ENCODE data around the gene ODAD3. TPM values are rescaled to one million over a fixed set of nuclear protein-coding genes. Genes with fewer than 3 reads are reported as not detected.

The ODAD3 gene
- total RNA-seq, 1 donor: 0.45 TPM

- no peak overlapping the region for H3K4me3 ChIP-seq (ENCODE audit: low read depth, low read length)
- no peak for DNase-seq (ENCODE audit: low read depth)
- no peak for TF ChIP-seq CTCF (IDR thresholded peaks at IDR 0.05; ENCODE audit: insufficient read depth, low read length)
Measured at GRCh38 chr19:11397089-11397610, 37.8 kb downstream of the ODAD3 start.

- no peak overlapping the region for H3K4me3 ChIP-seq (ENCODE audit: low read depth, low read length)
- no peak for TF ChIP-seq CTCF (IDR thresholded peaks at IDR 0.05; ENCODE audit: insufficient read depth, low read length)
- no peak for DNase-seq (ENCODE audit: low read depth)
Measured at GRCh38 chr19:11390933-11391680, 43.8 kb downstream of the ODAD3 start.

DNA sequence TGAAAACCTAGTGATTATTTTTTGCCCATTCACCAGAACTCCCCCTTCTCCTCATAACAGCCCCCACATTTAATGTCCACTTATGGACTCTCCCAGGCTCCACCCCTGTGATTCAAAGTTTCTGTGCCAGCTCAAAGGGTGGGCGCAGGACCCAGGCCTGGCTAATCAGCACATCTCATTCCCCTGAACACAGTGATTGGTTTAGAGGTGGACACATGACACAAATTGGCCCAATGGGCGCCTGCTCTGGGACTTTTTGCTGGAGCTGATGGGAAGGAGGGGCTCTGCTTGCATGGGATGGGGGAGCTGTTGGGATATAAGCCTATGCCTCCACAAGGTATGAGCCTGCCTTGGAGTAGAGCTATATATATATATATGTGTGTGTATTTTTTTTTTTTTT is 44.6 kb downstream of the ODAD3 start:
- no peak for TF ChIP-seq CTCF (IDR thresholded peaks at IDR 0.05; ENCODE audit: insufficient read depth, low read length)
- no peak overlapping the region for H3K4me3 ChIP-seq (ENCODE audit: low read depth, low read length)
- no peak for DNase-seq (ENCODE audit: low read depth)

DNA sequence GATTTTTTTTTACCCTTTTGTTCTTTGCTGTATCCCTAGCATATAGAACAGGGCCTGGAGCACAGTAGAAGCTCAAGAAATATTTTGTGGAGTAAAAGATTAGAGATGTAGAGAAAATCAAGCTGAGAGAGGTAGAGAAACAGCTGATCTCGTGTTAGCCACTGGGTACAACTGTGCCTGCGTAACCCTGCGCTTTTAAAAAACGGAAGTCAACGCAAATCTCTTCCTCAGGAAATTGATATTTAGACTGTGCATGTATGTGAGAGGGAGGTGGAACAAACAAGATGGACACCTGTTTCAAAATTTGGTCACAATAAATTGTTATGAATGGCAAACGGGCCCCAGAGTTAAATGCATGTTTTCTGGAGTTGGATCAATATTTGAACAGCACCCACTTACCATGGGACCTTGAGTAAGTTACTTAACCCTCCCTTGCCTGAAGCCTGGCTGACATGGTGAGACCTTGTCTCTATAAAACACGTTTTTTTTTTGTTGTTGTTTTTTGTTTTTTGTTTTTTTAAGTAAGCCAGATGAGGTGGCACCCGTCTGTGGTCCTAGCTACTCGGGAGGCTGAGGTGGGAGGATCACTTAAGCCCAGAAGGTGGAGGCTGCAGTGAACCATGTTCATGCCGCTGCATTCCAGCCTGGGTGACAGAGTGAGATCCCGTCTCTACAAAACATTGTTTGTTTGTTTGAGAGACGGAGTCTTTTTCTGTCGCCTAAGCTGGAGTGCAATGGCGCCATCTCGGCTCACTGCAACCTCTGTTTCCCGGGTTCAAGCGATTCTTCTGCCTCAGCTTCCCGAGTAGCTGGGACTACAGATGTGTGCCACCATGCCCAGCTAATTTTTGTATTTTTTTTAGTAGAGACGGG is 47.5 kb downstream of the ODAD3 start:
- no peak for TF ChIP-seq CTCF (IDR thresholded peaks at IDR 0.05; ENCODE audit: insufficient read depth, low read length)
- DNase-seq (ENCODE audit: low read depth): no peak
- H3K4me3 ChIP-seq (ENCODE audit: low read depth, low read length): no peak overlapping the region

DNA sequence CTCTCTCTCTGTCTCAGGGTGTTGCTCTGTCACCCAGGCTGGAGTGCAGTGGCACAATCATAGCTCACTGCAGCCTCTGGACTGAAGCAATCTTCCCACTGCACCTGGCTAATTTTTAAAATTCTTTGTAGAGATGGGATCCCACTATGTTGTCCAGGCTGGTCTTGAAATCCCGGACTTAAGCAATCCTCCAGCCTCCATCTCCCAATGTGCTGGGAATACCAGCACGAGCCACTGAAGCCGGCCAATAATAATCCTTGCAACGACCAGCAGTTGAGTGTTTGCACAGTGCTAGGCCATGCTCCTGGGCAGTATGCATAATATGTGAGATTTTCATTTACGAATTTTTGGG is 50.2 kb downstream of the ODAD3 start:
- TF ChIP-seq CTCF (IDR thresholded peaks at IDR 0.05; ENCODE audit: insufficient read depth, low read length): no peak
- no peak for DNase-seq (ENCODE audit: low read depth)
- no peak overlapping the region for H3K4me3 ChIP-seq (ENCODE audit: low read depth, low read length)

- peak overlapping the region; percentile 58 for H3K4me3 ChIP-seq (ENCODE audit: low read depth, low read length)
- DNase-seq (ENCODE audit: low read depth): no peak
- TF ChIP-seq CTCF (IDR thresholded peaks at IDR 0.05; ENCODE audit: insufficient read depth, low read length): no peak
Measured at GRCh38 chr19:11383706-11384048, 51.2 kb downstream of the ODAD3 start.
